NAMALWA (cell line): ENCODE data around the gene TMBIM4.

Experiments used
- DNase-seq: peaks from one replicate; pipeline ENCODE4 v3.0.0-alpha.2; 2015; ENCODE audit warnings: low spot score

TMBIM4 gene

DNA sequence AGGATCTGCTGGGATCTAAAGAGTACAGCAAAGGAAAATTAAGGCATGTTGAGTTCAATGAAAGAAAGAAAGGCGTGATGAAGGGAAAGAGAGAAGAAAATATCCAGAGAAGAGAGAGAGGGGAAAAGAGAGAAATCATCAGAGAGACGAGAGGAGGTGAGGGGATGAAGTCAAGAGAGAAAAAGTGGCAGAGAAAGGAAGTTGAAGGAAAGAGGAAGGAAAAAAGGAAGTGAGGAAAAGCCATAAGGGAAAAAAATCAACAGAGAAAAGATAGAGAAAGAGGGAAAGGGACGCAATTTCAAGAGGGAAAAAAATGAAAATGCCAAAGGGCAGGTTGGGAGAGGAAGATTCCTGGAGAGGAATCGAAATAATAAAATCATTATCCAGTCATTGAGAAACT is 79.6 kb downstream of the TMBIM4 start:
- DNase-seq, result no peak

DNA sequence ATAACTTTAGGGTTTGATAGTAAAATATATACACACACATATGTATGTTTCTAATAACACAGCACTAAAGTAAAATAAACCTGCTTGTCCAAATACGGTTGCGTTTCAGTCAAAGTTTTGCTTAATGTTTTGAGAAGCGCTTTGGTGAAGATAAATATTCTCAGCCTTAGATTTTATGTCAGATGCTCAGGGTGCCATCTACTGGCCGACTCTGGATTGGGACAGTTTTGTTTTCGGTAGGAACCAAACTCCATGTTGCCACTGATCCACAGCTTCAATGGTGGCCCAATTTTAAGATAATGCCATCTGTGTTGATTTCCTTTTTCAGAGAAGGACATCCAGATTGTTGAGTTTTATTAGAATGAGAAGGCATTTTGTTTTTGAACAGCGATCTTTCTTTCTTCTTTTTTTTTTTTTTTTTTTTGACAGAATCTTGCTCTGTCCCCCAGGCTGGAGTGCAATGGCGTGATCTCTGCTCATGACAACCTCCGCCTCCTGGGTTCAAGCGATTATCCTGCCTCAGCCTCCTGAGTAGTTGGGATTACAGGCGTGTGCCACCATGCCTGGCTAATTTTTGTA is 82.3 kb downstream of the TMBIM4 start:
- peak; percentile 79 for DNase-seq

DNA sequence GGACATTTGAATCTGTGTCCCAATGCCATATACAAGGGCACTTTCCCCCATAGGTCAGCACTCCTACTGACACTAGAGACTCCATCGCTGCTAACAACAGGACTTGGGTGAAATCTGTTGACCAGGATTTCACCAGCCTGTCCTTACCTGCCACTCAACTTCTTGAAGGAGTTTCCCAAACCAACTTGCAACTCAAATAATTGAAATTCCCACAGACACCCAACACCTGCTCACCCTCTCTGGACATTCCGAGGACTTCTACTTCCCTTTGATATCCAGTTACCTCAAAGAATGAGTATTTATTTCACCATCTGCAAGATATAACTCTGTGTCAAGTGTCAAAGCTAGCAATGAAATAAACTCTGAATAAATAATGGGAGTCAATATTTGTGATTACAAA is 83.8 kb downstream of the TMBIM4 start:
- no peak for DNase-seq
